Gastroesophageal sphincter (tissue), 4 donors: Measurements from ENCODE around the gene ARID3B. TPM values are rescaled to one million over a fixed set of nuclear protein-coding genes. Genes with fewer than 3 reads are reported as not detected.

Experiments
- ATAC-seq: fragments of 150-250 bp; one replicate; pipeline ENCODE4 v1.9.1; 2016; ENCODE audit warnings: mild to moderate bottlenecking, moderate library complexity
- H3K27ac ChIP-seq, 4 donors: fragments of 200-600 bp; sonication (generic) in 3 of 4; 1 replicate in 3 of 4; 2 replicates in 1 of 4; pipeline ENCODE4 v1.5.1; 2016 to 2019
- H3K27me3 ChIP-seq: fragments of 200-600 bp; sonication (generic); one replicate; pipeline ENCODE4 v1.5.1; 2019
- H3K36me3 ChIP-seq, 2 donors: fragments of 200-600 bp; sonication (generic); one replicate each; pipeline ENCODE4 v1.5.1; 2019; ENCODE audit warnings: control low read depth in 1 of 2
- H3K4me1 ChIP-seq, 3 donors: fragments of 200-600 bp; sonication (generic); 1 replicate in 2 of 3; 2 replicates in 1 of 3; pipeline ENCODE4 v1.5.1; 2016 to 2019; ENCODE audit warnings: control low read depth in 2 of 3
- H3K4me3 ChIP-seq, 2 donors: fragments of 200-600 bp; sonication (generic); one replicate each; pipeline ENCODE4 v1.5.1; 2019; ENCODE audit warnings: mild to moderate bottlenecking in 1 of 2, moderate library complexity in 1 of 2
- H3K9me3 ChIP-seq, 3 donors: fragments of 200-600 bp; sonication (generic); one replicate each; pipeline ENCODE4 v1.5.1; 2017 to 2019; ENCODE audit warnings: control low read depth in 2 of 3
- EP300 ChIP-seq: sonication (generic); formaldehyde crosslinking; IDR thresholded peaks from one replicate; pipeline ENCODE4 v1.6.1; 2017; ENCODE audit warnings: antibody characterized with exemption, mild to moderate bottlenecking
- POLR2A ChIP-seq, 2 donors: fragments of 450-650 bp; IDR thresholded peaks; one replicate each; pipeline ENCODE4 v1.6.1; 2017; ENCODE audit warnings: antibody characterized with exemption in 2 of 2, mild to moderate bottlenecking in 2 of 2, moderate library complexity in 1 of 2
- POLR2AphosphoS5 ChIP-seq: sonication (generic); formaldehyde crosslinking; IDR thresholded peaks from one replicate; pipeline ENCODE4 v1.6.1; 2017; ENCODE audit warnings: antibody characterized with exemption
- WGBS, 2 donors: methylation state at CpG; one replicate each; pipeline ENCODE4 v1.1.5; 2018; ENCODE audit warnings: low coverage in 1 of 2; 5-methylcytosine and 5-hydroxymethylcytosine counted together
- total RNA-seq, 4 donors: library from RNA; depleted of rRNA; stranded (reverse); fragments of >200 nt; gene quantifications; one replicate each; pipeline ENCODE4 v1.1.0, GENCODE V29; 2016
- TF ChIP-seq, protein P1 (sequence below), 4 experiments: fragments of 200-600 bp in 2 of 4; fragments of 450-650 bp in 2 of 4; sonication (generic) in 1 of 4; IDR thresholded peaks; one replicate each; pipeline ENCODE4 v1.5.1; 2017 to 2019; ENCODE audit warnings: antibody characterized with exemption in 4 of 4, mild to moderate bottlenecking in 2 of 4, moderate library complexity in 2 of 4

Gene ARID3B
- total RNA-seq, 4 donors from 2014 or later: 2.9 to 8.4 (median 6.9) TPM

GRCh38 chr15:74603026-74603788 lies 62.2 kb downstream of the ARID3B start:
- no peak for ATAC-seq
- no peaks in the 10 kb centered on the region for H3K27me3 ChIP-seq

GRCh38 chr15:74603789-74604705 lies 63.0 kb downstream of the ARID3B start:
- Histone ChIP-seq H3K4me1 (peaks cover 0 to 24% (median 4%) of the 10 kb centered on the region in 3 donors), H3K27ac (no peak overlapping the region), H3K9me3 (no peaks in the 10 kb centered on the region), H3K27me3 (no peaks in the 10 kb centered on the region), H3K36me3 (no peaks in the 10 kb centered on the region), H3K4me3 (no peak overlapping the region)
- WGBS, 2 donors: 100% methylated on average over 1 of the region's 11 CpGs; no CpG with 5 or more reads in 1 of the 2 donors
- no peak for ATAC-seq
- TF ChIP-seq, protein P1, sequence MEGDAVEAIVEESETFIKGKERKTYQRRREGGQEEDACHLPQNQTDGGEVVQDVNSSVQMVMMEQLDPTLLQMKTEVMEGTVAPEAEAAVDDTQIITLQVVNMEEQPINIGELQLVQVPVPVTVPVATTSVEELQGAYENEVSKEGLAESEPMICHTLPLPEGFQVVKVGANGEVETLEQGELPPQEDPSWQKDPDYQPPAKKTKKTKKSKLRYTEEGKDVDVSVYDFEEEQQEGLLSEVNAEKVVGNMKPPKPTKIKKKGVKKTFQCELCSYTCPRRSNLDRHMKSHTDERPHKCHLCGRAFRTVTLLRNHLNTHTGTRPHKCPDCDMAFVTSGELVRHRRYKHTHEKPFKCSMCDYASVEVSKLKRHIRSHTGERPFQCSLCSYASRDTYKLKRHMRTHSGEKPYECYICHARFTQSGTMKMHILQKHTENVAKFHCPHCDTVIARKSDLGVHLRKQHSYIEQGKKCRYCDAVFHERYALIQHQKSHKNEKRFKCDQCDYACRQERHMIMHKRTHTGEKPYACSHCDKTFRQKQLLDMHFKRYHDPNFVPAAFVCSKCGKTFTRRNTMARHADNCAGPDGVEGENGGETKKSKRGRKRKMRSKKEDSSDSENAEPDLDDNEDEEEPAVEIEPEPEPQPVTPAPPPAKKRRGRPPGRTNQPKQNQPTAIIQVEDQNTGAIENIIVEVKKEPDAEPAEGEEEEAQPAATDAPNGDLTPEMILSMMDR (IDR thresholded peaks at IDR 0.05): no peak
- TF ChIP-seq POLR2A (IDR thresholded peaks at IDR 0.05) (no peak), POLR2AphosphoS5 (no peak), EP300 (no peak)

More at GRCh38 chr15:74603026-74603788, 62.2 kb downstream of the ARID3B start:
- Histone ChIP-seq H3K36me3 (no peaks in the 10 kb centered on the region), H3K4me3 (no peak overlapping the region), H3K27ac (no peak overlapping the region), H3K4me1 (peaks cover 0 to 31% (median 7%) of the 10 kb centered on the region in 3 donors), H3K9me3 (no peaks in the 10 kb centered on the region)
- TF ChIP-seq POLR2AphosphoS5 (no peak), EP300 (no peak), POLR2A (IDR thresholded peaks at IDR 0.05) (no peak)
- TF ChIP-seq, protein P1 (IDR thresholded peaks at IDR 0.05): no peak
- 89% methylated on average over 3 of the region's 13 CpGs; no CpG with 5 or more reads in 1 of the 2 donors for WGBS, 2 donors

GRCh38 chr15:74604983-74605794 lies 64.2 kb downstream of the ARID3B start:
- ATAC-seq: no peak
- no peak overlapping the region for H3K27ac ChIP-seq
- H3K4me1 ChIP-seq: peaks cover 0 to 12% (median 0%) of the 10 kb centered on the region in 3 donors
- TF ChIP-seq POLR2AphosphoS5: no peak
- no peak for TF ChIP-seq POLR2A (IDR thresholded peaks at IDR 0.05)
- no peak for TF ChIP-seq EP300
- TF ChIP-seq, protein P1 (IDR thresholded peaks at IDR 0.05): no peak
- H3K9me3 ChIP-seq: no peaks in the 10 kb centered on the region
- 48 to 74% methylated on average over 4 to 5 of the region's 12 CpGs for WGBS, 2 donors
- H3K27me3 ChIP-seq: no peaks in the 10 kb centered on the region
- no peaks in the 10 kb centered on the region for H3K36me3 ChIP-seq
- H3K4me3 ChIP-seq: no peak overlapping the region

GRCh38 chr15:74605795-74606150 lies 64.8 kb downstream of the ARID3B start:
- Histone ChIP-seq H3K9me3 (no peaks in the 10 kb centered on the region), H3K4me1 (peaks cover 0 to 7% (median 0%) of the 10 kb centered on the region in 3 donors), H3K27me3 (no peaks in the 10 kb centered on the region), H3K4me3 (no peak overlapping the region), H3K27ac (no peak overlapping the region), H3K36me3 (no peaks in the 10 kb centered on the region)
- WGBS, 2 donors: no CpG with 5 or more reads among the region's 1 CpG
- TF ChIP-seq EP300 (no peak), POLR2A (IDR thresholded peaks at IDR 0.05) (no peak), POLR2AphosphoS5 (no peak)
- TF ChIP-seq, protein P1 (IDR thresholded peaks at IDR 0.05): no peak
- no peak for ATAC-seq
